ENCODE results near the gene PDXDC1.
"Not testable (repeated sequence)": the region's sequence is repeated elsewhere in the genome, so short reads cannot be mapped to it uniquely, and the experiment has no call there.

Gene PDXDC1

DNA sequence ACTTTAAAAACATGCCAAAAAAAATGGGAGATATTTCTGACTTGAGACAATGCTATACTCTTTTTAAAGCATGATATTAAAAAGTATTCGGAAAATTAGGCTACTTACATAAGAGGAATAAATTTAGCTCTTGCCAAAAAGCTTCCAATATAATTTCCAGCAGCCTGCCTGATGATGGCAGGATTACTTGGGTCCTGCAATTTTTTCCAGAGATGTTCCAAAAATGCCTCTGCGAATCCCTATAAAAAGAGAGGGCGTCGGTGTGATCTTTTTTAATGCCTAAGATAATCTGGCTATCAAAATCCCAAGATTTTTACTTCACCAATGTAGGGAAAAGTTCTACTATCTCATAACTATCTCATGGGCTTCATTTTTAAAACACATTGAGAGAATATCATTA lies 96.2 kb downstream of the PDXDC1 start:
- not testable (repeated sequence) for H3K9me3 ChIP-seq (ENCODE audit: severe bottlenecking); H3K4me1 ChIP-seq (ENCODE audit: insufficient read depth, poor library complexity, severe bottlenecking); H3K27me3 ChIP-seq (ENCODE audit: insufficient read depth, poor library complexity, severe bottlenecking); DNase-seq (ENCODE audit: low spot score); ATAC-seq (ENCODE audit: low read depth); H3K27ac ChIP-seq (ENCODE audit: poor library complexity, severe bottlenecking); H3K4me3 ChIP-seq (ENCODE audit: severe bottlenecking)
- peaks cover 66% of the 10 kb centered on the region for H3K36me3 ChIP-seq (ENCODE audit: low read depth)

DNA sequence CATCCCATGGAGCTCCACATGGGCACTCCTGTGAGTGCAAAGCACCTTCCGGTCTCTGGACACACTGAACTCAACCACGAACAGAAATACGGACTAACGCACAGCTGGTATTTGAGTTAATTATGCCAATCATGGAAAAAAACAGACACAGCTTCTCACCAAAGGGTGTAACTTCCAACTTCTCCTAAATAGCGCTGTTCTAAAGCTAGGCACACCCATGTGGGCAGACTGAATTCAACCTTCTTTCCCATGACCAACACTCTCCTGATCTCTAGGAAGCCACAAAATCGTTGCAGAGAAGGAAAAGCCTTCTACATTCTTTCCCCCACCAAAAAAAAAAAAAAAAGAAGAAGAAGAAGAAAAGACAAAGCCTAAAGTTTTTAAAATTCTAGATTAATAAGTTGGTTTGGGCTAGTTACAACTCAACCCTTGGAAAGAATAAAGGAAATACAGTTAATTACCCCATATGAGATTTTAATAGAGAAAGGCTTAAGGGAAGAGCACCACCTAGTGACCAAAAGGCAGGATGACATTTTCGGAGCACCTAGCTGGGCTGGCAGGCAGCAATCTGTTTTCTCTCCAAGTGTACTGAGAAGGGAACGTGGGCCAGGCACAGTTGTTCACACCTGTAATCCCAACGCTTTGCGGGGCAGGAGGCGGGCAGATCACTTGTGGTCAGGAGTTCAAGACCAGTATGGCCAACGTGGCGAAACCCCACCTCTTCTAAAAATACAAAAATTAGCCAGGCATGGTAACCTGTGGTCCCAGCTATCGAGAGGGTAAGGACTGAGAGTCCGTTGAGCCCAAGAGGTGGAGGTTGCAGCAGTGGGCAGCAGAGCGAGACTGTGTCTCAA lies 97.3 kb downstream of the PDXDC1 start:
- H3K36me3 ChIP-seq (ENCODE audit: low read depth): peaks cover 73% of the 10 kb centered on the region
- TF ChIP-seq, protein P1, sequence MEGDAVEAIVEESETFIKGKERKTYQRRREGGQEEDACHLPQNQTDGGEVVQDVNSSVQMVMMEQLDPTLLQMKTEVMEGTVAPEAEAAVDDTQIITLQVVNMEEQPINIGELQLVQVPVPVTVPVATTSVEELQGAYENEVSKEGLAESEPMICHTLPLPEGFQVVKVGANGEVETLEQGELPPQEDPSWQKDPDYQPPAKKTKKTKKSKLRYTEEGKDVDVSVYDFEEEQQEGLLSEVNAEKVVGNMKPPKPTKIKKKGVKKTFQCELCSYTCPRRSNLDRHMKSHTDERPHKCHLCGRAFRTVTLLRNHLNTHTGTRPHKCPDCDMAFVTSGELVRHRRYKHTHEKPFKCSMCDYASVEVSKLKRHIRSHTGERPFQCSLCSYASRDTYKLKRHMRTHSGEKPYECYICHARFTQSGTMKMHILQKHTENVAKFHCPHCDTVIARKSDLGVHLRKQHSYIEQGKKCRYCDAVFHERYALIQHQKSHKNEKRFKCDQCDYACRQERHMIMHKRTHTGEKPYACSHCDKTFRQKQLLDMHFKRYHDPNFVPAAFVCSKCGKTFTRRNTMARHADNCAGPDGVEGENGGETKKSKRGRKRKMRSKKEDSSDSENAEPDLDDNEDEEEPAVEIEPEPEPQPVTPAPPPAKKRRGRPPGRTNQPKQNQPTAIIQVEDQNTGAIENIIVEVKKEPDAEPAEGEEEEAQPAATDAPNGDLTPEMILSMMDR (IDR thresholded peaks at IDR 0.05; ENCODE audit: poor library complexity, severe bottlenecking): peak; percentile 73
- H3K4me3 ChIP-seq (ENCODE audit: severe bottlenecking); H3K9me3 ChIP-seq (ENCODE audit: severe bottlenecking); H3K4me1 ChIP-seq (ENCODE audit: insufficient read depth, poor library complexity, severe bottlenecking); H3K27me3 ChIP-seq (ENCODE audit: insufficient read depth, poor library complexity, severe bottlenecking); H3K27ac ChIP-seq (ENCODE audit: poor library complexity, severe bottlenecking); DNase-seq (ENCODE audit: low spot score): not testable (repeated sequence)
- ATAC-seq (ENCODE audit: low read depth): peak; percentile 76

DNA sequence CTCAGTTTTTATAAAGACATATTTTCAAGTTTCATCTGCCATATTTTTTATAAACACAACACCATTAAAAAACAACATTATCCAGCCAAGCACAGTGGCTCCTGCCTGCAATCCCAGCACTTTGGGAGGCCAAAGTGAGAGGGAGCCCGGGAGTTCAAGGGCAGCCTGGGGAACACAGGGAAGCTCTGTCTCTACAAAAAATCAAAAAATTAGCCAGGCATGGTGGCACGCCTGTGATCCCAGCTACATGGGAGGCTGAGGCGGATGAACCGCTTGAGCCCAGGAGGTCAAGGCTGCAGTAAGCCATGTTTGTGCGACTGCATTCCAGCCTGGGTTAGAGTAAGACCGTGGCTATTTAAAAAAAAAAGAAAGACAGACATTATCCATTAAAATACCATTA lies 98.3 kb downstream of the PDXDC1 start:
- Histone ChIP-seq H3K4me3 (ENCODE audit: severe bottlenecking) (no peak overlapping the region), H3K9me3 (ENCODE audit: severe bottlenecking) (no peaks in the 10 kb centered on the region), H3K4me1 (ENCODE audit: insufficient read depth, poor library complexity, severe bottlenecking) (no peaks in the 10 kb centered on the region), H3K27me3 (ENCODE audit: insufficient read depth, poor library complexity, severe bottlenecking) (no peaks in the 10 kb centered on the region), H3K27ac (ENCODE audit: poor library complexity, severe bottlenecking) (no peak overlapping the region), H3K36me3 (ENCODE audit: low read depth) (peaks cover 69% of the 10 kb centered on the region)
- no peak for DNase-seq (ENCODE audit: low spot score)
- ATAC-seq (ENCODE audit: low read depth): no peak
- TF ChIP-seq, protein P1 (IDR thresholded peaks at IDR 0.05; ENCODE audit: poor library complexity, severe bottlenecking): no peak

DNA sequence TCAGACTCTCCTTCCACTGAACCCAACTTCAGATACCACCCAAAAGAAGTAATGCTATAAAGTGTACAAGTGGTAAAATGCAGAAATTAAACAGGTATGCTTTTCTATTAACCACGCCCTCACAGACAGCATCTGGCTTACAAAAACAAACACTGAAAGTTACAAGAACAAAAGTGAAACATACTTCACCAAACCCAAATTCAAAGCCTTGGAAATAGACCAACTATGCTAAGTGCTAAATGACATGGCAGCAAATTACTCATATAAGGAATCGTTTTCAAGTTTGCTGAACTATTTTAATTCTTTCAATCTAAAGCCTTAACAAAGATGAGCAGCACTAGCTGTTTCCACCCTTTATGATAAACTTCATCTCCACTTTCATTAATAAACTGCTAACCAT lies 101.3 kb downstream of the PDXDC1 start:
- H3K4me3 ChIP-seq (ENCODE audit: severe bottlenecking); ATAC-seq (ENCODE audit: low read depth); H3K27me3 ChIP-seq (ENCODE audit: insufficient read depth, poor library complexity, severe bottlenecking); H3K4me1 ChIP-seq (ENCODE audit: insufficient read depth, poor library complexity, severe bottlenecking); H3K9me3 ChIP-seq (ENCODE audit: severe bottlenecking); DNase-seq (ENCODE audit: low spot score); H3K27ac ChIP-seq (ENCODE audit: poor library complexity, severe bottlenecking): not testable (repeated sequence)
- peaks cover 61% of the 10 kb centered on the region for H3K36me3 ChIP-seq (ENCODE audit: low read depth)

DNA sequence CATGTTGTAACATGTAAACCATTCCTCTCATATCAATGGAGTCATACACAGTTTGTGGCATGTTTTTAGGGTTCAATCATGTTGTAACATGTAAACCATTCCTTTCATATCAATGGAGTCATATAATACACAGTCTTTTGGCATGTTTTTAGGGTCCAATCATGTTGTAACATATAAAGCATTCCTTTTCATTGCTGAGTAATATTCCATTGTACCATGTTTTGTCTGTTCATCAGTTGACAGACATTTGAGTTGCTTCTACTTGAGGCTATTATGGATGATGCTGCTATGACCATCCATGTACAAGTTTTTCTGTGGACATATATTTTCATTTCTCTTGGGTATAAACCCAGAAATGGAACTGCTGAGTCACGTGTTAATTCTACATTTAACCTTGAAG lies 106.1 kb downstream of the PDXDC1 start:
- H3K27ac ChIP-seq (ENCODE audit: poor library complexity, severe bottlenecking); ATAC-seq (ENCODE audit: low read depth); H3K27me3 ChIP-seq (ENCODE audit: insufficient read depth, poor library complexity, severe bottlenecking); H3K4me3 ChIP-seq (ENCODE audit: severe bottlenecking); H3K4me1 ChIP-seq (ENCODE audit: insufficient read depth, poor library complexity, severe bottlenecking); DNase-seq (ENCODE audit: low spot score); H3K9me3 ChIP-seq (ENCODE audit: severe bottlenecking): not testable (repeated sequence)
- H3K36me3 ChIP-seq (ENCODE audit: low read depth): peaks cover 52% of the 10 kb centered on the region

DNA sequence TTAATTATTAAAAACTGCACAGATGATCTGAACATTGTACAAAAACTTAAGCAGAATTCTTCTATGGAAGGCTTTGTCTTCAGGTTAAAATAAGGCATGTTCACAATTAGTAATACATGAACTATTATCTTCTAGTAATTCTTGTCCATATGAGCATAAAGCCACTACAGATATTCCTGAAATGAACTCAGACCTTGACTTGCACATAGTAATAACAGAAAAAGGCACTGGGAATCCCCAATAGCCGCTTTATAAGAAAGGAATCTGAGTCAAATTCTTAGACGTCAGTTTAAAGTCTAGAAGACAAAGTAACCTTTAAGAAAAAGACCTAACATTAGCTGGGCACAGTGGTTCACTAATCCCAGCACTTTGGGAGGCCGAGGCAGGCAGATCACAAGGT lies 108.0 kb downstream of the PDXDC1 start:
- DNase-seq (ENCODE audit: low spot score); H3K9me3 ChIP-seq (ENCODE audit: severe bottlenecking); H3K4me3 ChIP-seq (ENCODE audit: severe bottlenecking); H3K27ac ChIP-seq (ENCODE audit: poor library complexity, severe bottlenecking); H3K4me1 ChIP-seq (ENCODE audit: insufficient read depth, poor library complexity, severe bottlenecking); H3K27me3 ChIP-seq (ENCODE audit: insufficient read depth, poor library complexity, severe bottlenecking); ATAC-seq (ENCODE audit: low read depth): not testable (repeated sequence)
- peaks cover 61% of the 10 kb centered on the region for H3K36me3 ChIP-seq (ENCODE audit: low read depth)

DNA sequence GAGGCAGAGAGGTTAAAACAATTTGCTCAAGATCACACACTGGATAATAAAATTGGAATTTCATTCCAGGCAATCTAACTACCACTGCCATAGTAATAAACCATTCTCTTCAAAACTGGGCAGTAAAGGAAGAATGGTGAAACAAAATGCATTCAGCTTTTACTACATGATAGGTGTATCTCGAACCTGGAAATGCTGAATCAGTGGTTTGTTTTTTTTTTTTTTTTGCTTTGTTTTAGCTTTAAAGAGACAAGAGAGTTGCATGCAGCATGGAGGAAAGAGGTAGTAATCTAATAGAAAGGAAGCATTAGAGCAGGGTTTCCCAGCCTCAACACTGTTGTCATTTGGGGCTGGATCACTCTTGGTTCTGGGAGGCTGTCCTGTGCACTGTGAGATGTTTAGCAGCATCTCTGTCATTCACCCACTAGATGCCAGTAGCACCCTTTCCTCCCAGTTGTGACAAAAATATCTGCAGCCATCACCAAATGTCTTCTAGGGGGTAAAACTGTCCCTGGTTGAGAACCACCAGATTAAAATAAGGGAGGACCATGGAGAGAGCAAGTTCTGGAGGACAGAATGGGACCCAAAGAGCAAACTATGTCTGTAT lies 115.9 kb downstream of the PDXDC1 start:
- H3K9me3 ChIP-seq (ENCODE audit: severe bottlenecking); ATAC-seq (ENCODE audit: low read depth); H3K4me1 ChIP-seq (ENCODE audit: insufficient read depth, poor library complexity, severe bottlenecking); DNase-seq (ENCODE audit: low spot score); H3K27ac ChIP-seq (ENCODE audit: poor library complexity, severe bottlenecking); H3K27me3 ChIP-seq (ENCODE audit: insufficient read depth, poor library complexity, severe bottlenecking); H3K4me3 ChIP-seq (ENCODE audit: severe bottlenecking): not testable (repeated sequence)
- H3K36me3 ChIP-seq (ENCODE audit: low read depth): peaks cover 47% of the 10 kb centered on the region

DNA sequence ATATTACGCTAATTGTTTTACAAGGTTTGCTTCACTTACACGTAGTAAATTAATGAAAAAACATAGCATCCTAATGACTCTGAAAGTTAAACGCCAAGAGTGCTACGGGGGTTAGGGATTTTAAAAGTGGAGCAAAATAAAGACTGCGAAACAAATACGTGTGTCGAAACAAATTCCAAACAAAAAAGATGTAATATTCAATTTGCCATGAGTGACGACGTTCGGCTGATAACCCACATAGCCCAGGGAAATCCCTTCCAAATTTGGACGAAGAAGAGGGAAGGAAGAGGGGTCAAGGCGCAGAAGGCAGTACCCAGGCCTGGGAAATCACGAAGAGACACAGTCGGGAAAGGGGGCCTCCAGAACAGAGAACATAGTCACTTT lies 118.7 kb downstream of the PDXDC1 start:
- H3K36me3 ChIP-seq (ENCODE audit: low read depth): peaks cover 26% of the 10 kb centered on the region
- ATAC-seq (ENCODE audit: low read depth); H3K9me3 ChIP-seq (ENCODE audit: severe bottlenecking); H3K27me3 ChIP-seq (ENCODE audit: insufficient read depth, poor library complexity, severe bottlenecking); H3K4me1 ChIP-seq (ENCODE audit: insufficient read depth, poor library complexity, severe bottlenecking); DNase-seq (ENCODE audit: low spot score): not testable (repeated sequence)
- peak overlapping the region; percentile 39 for H3K4me3 ChIP-seq (ENCODE audit: severe bottlenecking)
- H3K27ac ChIP-seq (ENCODE audit: poor library complexity, severe bottlenecking): peak overlapping the region; percentile 37

DNA sequence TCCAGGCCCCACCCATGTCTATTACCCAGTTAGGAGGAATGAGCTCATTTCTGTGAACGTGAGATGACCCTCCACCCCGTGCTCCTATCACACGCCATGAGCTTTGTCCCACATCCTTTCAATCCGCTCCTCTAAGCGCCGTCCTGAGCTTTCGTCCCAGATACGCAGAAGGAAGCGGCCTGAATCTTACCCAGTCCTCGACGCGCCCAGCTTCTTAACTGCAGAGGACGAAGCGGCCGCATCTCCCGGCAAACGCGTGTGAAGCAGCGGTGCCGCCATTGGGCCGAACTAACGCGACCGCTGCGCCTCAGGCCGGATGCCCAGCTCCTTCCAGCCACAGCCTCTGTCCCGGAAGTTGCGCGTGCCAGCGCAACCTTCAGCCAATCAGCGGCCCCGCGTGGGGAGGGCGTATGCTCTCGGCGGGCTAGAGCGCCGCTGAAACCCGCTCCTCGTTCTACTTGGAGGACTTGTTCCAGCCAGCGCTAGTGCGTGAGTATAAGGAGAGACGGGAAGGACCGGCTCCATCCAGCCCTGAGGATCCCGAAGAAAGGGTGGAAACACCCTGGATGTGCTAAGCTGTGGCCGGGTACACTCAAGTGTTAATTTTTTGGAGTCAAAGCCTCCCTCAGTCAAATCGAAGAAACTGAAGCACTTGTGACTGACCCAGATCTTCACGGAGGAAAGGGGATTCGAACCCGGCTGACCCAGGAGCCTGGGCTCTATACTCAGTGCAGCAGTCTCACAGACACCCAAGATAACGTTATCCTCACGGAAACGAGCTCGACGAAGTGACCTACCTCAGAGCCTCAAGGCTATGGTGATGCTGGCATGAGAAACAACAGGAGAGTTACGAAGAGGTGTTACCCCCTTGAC lies 119.4 kb downstream of the PDXDC1 start, which contains the start of gene RRN3:
Gene RRN3 (minus strand): TSS at position 318 of the 873 bp plus-strand sequence. CDS start 39 bp downstream, at position 279.
- H3K9me3 ChIP-seq (ENCODE audit: severe bottlenecking); H3K4me1 ChIP-seq (ENCODE audit: insufficient read depth, poor library complexity, severe bottlenecking); H3K27me3 ChIP-seq (ENCODE audit: insufficient read depth, poor library complexity, severe bottlenecking): not testable (repeated sequence)
- peak within 1 kb of the TSS; percentile 39 for H3K4me3 ChIP-seq (ENCODE audit: severe bottlenecking)
- ATAC-seq (ENCODE audit: low read depth) (peak; percentile 99), DNase-seq (ENCODE audit: low spot score) (peak; percentile 93)
- peak within 1 kb of the TSS; percentile 37 for H3K27ac ChIP-seq (ENCODE audit: poor library complexity, severe bottlenecking)
- peaks cover 26% of the 10 kb centered on the region for H3K36me3 ChIP-seq (ENCODE audit: low read depth)

Measured in RWPE2 (cell line).